GM21390 (cell line): Measurements from ENCODE around the gene IL1RAPL2.
"Not testable (repeated sequence)": the region's sequence is repeated elsewhere in the genome, so short reads cannot be mapped to it uniquely, and the experiment has no call there.

Source experiments
- ATAC-seq: cut with Tn5 transposase; IDR thresholded peaks from one replicate; pipeline ENCODE4 v1.9.1; 2021; ENCODE audit not compliant: unreplicated experiment

The IL1RAPL2 gene

GRCh38 chrX:104565791-104566680 is at the start of gene IL1RAPL2:
Gene IL1RAPL2 (plus strand): TSS chrX:104566199.
- no peak for ATAC-seq

- ATAC-seq = no peak
Measured at GRCh38 chrX:104522386-104522785, 43.6 kb upstream of the IL1RAPL2 start.

GRCh38 chrX:104523858-104524257 is 42.1 kb upstream of the IL1RAPL2 start:
- no peak for ATAC-seq

- no peak for ATAC-seq
Measured at GRCh38 chrX:104539081-104539480, 26.9 kb upstream of the IL1RAPL2 start.

GRCh38 chrX:104542447-104542846 is 23.6 kb upstream of the IL1RAPL2 start:
- ATAC-seq = not testable (repeated sequence)

- ATAC-seq = no peak
Measured at GRCh38 chrX:104564335-104564734, 1.7 kb upstream of the IL1RAPL2 start.

- ATAC-seq = no peak
Measured at GRCh38 chrX:104564921-104565703, 887 bp upstream of the IL1RAPL2 start.

GRCh38 chrX:104566681-104567501 is 892 bp downstream of the IL1RAPL2 start:
- no peak for ATAC-seq

GRCh38 chrX:104567506-104567905 is 1.5 kb downstream of the IL1RAPL2 start:
- no peak for ATAC-seq

GRCh38 chrX:104568304-104568915 is 2.4 kb downstream of the IL1RAPL2 start:
- no peak for ATAC-seq

GRCh38 chrX:104618106-104618895 is 52.3 kb downstream of the IL1RAPL2 start:
- no peak for ATAC-seq

- ATAC-seq = no peak
Measured at GRCh38 chrX:104621781-104622180, 55.8 kb downstream of the IL1RAPL2 start.

- no peak for ATAC-seq
Measured at GRCh38 chrX:104641176-104641575, 75.2 kb downstream of the IL1RAPL2 start.

GRCh38 chrX:104647084-104647483 is 81.1 kb downstream of the IL1RAPL2 start:
- no peak for ATAC-seq

GRCh38 chrX:104659005-104659744 is 93.2 kb downstream of the IL1RAPL2 start:
- no peak for ATAC-seq

GRCh38 chrX:104660092-104660491 is 94.1 kb downstream of the IL1RAPL2 start:
- ATAC-seq = no peak

- no peak for ATAC-seq
Measured at GRCh38 chrX:104662694-104663093, 96.7 kb downstream of the IL1RAPL2 start.

- no peak for ATAC-seq
Measured at GRCh38 chrX:104665691-104666090, 99.7 kb downstream of the IL1RAPL2 start.

- no peak for ATAC-seq
Measured at GRCh38 chrX:104668550-104668949, 102.6 kb downstream of the IL1RAPL2 start.
